ENCODE results near the gene TEX2. TPM values are rescaled to one million over a fixed set of nuclear protein-coding genes. Genes with fewer than 3 reads are reported as not detected.

Gene TEX2
- total and polyA plus RNA-seq, 2 experiments from 2014 or later, result 18.7 to 23.5 TPM

GRCh38 chr17:64155751-64156544 lies 107.1 kb downstream of the TEX2 start:
- peak; percentile 14 for TF ChIP-seq CTCF (IDR thresholded peaks at IDR 0.05; ENCODE audit: low read depth, low read length)
- DNase-seq (ENCODE audit: low read depth in 1 of 2, low spot score in 1 of 2), result peak in 1 of 2 donors; percentile 82
- H3K27ac ChIP-seq, result peak overlapping the region; percentile 43
- no peak overlapping the region for H3K4me3 ChIP-seq
- H3K27me3 ChIP-seq, result no peaks in the 10 kb centered on the region
- peaks cover 31% of the 10 kb centered on the region for H3K4me1 ChIP-seq (ENCODE audit: low read depth)
- peaks cover 3% of the 10 kb centered on the region for H3K36me3 ChIP-seq
- H3K9me3 ChIP-seq (ENCODE audit: low read depth), result no peaks in the 10 kb centered on the region

GRCh38 chr17:64155129-64155528 lies 107.9 kb downstream of the TEX2 start:
- Histone ChIP-seq H3K4me1 (ENCODE audit: low read depth) (peaks cover 31% of the 10 kb centered on the region), H3K27me3 (no peaks in the 10 kb centered on the region), H3K9me3 (ENCODE audit: low read depth) (no peaks in the 10 kb centered on the region), H3K4me3 (no peak overlapping the region), H3K27ac (no peak overlapping the region), H3K36me3 (peaks cover 10% of the 10 kb centered on the region)
- DNase-seq (ENCODE audit: low read depth in 1 of 2, low spot score in 1 of 2), result no peak
- TF ChIP-seq CTCF (IDR thresholded peaks at IDR 0.05; ENCODE audit: low read depth, low read length), result no peak

- Histone ChIP-seq H3K4me1 (ENCODE audit: low read depth) (peaks cover 31% of the 10 kb centered on the region), H3K9me3 (ENCODE audit: low read depth) (no peaks in the 10 kb centered on the region), H3K36me3 (peaks cover 12% of the 10 kb centered on the region), H3K27me3 (no peaks in the 10 kb centered on the region), H3K27ac (no peak overlapping the region), H3K4me3 (no peak overlapping the region)
- TF ChIP-seq CTCF (IDR thresholded peaks at IDR 0.05; ENCODE audit: low read depth, low read length), result no peak
- no peak for DNase-seq (ENCODE audit: low read depth in 1 of 2, low spot score in 1 of 2)
Measured at GRCh38 chr17:64154717-64155116, 108.3 kb downstream of the TEX2 start.

- no peaks in the 10 kb centered on the region for H3K27me3 ChIP-seq
- H3K4me1 ChIP-seq (ENCODE audit: low read depth), result peaks cover 31% of the 10 kb centered on the region
- TF ChIP-seq CTCF (IDR thresholded peaks at IDR 0.05; ENCODE audit: low read depth, low read length), result no peak
- no peak for DNase-seq (ENCODE audit: low read depth in 1 of 2, low spot score in 1 of 2)
- no peak overlapping the region for H3K27ac ChIP-seq
- peaks cover 12% of the 10 kb centered on the region for H3K36me3 ChIP-seq
- H3K9me3 ChIP-seq (ENCODE audit: low read depth), result no peaks in the 10 kb centered on the region
- no peak overlapping the region for H3K4me3 ChIP-seq
Measured at GRCh38 chr17:64154313-64154695, 108.8 kb downstream of the TEX2 start.

- no peak for DNase-seq (ENCODE audit: low read depth in 1 of 2, low spot score in 1 of 2)
- Histone ChIP-seq H3K36me3 (peaks cover 15% of the 10 kb centered on the region), H3K4me1 (ENCODE audit: low read depth) (peaks cover 31% of the 10 kb centered on the region), H3K4me3 (no peak overlapping the region), H3K9me3 (ENCODE audit: low read depth) (no peaks in the 10 kb centered on the region), H3K27ac (no peak overlapping the region), H3K27me3 (no peaks in the 10 kb centered on the region)
- no peak for TF ChIP-seq CTCF (IDR thresholded peaks at IDR 0.05; ENCODE audit: low read depth, low read length)
Measured at GRCh38 chr17:64153565-64154312, 109.3 kb downstream of the TEX2 start.

All from cardiac muscle cell (in vitro differentiated cells and primary cell).